Activated gamma-delta T cell (primary cell): Measurements from ENCODE around the gene GMCL2.

ENCODE experiments used
- DNase-seq: peaks from one replicate; lab custom pipeline; 2025; lab: John Stamatoyannopoulos, UW

GMCL2 gene

GRCh38 chr5:178182158-178182876 lies 4.9 kb downstream of the GMCL2 start:
- no peak for DNase-seq

- DNase-seq = no peak
These were observed 6.9 kb downstream of the GMCL2 start for GRCh38 chr5:178180141-178180863.

GRCh38 chr5:178177569-178177968 lies 9.6 kb downstream of the GMCL2 start:
- DNase-seq = no peak

GRCh38 chr5:178176791-178177190 lies 10.4 kb downstream of the GMCL2 start:
- no peak for DNase-seq

- DNase-seq = no peak
These were observed 12.7 kb downstream of the GMCL2 start for GRCh38 chr5:178174456-178174855.

GRCh38 chr5:178170455-178170854 lies 16.7 kb downstream of the GMCL2 start:
- DNase-seq = no peak

- DNase-seq = no peak
These were observed 21.6 kb downstream of the GMCL2 start for GRCh38 chr5:178165581-178165980.

- DNase-seq = peak; percentile 63
These were observed 23.1 kb downstream of the GMCL2 start for GRCh38 chr5:178163772-178164735.

- no peak for DNase-seq
These were observed 24.7 kb downstream of the GMCL2 start for GRCh38 chr5:178162481-178162880.

GRCh38 chr5:178160176-178160575 lies 27.0 kb downstream of the GMCL2 start:
- DNase-seq = no peak

- no peak for DNase-seq
These were observed 32.1 kb downstream of the GMCL2 start for GRCh38 chr5:178155065-178155464.

- peak; percentile 62 for DNase-seq
These were observed 33.4 kb downstream of the GMCL2 start, which contains the start of gene NHP2 for GRCh38 chr5:178153530-178154340. Gene NHP2 (minus strand): TSS chr5:178153885. CDS start chr5:178153817, 68 bp downstream.

- DNase-seq = no peak
These were observed 34.4 kb downstream of the GMCL2 start for GRCh38 chr5:178152491-178153444.

- no peak for DNase-seq
These were observed 36.0 kb downstream of the GMCL2 start for GRCh38 chr5:178150977-178151734.

- no peak for DNase-seq
These were observed 37.8 kb downstream of the GMCL2 start for GRCh38 chr5:178149199-178149932.

- no peak for DNase-seq
These were observed 39.8 kb downstream of the GMCL2 start for GRCh38 chr5:178147406-178147805.

- no peak for DNase-seq
These were observed 41.0 kb downstream of the GMCL2 start for GRCh38 chr5:178145965-178146820.

- no peak for DNase-seq
These were observed 43.3 kb downstream of the GMCL2 start for GRCh38 chr5:178143901-178144300.
